ENCODE data around the gene CDC16.
"Not testable (repeated sequence)": the region's sequence is repeated elsewhere in the genome, so short reads cannot be mapped to it uniquely, and the experiment has no call there.

The CDC16 gene

GRCh38 chr13:114228176-114228575 lies 6.5 kb upstream of the CDC16 start:
- no peak for DNase-seq (ENCODE audit: low read depth)

DNA sequence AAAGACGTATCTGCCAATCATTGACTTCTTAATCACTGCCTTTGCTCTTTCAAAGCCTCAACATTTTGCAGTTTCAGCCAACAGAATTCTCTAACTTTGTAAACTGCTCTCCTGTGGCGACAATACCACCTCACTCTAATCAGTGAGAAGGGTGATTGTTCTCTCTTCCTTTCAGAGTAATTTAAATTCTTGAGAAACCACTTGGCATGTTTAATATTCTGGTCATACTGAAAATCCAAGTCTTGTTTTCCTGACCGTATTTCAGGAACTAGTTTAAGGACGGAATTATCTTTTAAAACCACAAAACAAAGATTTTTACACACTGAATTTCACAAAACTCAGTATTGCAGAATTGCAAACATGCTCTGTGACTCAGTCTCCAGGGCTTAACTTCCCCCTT lies 5.2 kb upstream of the CDC16 start:
- DNase-seq (ENCODE audit: low read depth): no peak

- DNase-seq (ENCODE audit: low read depth): peak; percentile 45
Measured at GRCh38 chr13:114230117-114230516, 4.6 kb upstream of the CDC16 start.

DNA sequence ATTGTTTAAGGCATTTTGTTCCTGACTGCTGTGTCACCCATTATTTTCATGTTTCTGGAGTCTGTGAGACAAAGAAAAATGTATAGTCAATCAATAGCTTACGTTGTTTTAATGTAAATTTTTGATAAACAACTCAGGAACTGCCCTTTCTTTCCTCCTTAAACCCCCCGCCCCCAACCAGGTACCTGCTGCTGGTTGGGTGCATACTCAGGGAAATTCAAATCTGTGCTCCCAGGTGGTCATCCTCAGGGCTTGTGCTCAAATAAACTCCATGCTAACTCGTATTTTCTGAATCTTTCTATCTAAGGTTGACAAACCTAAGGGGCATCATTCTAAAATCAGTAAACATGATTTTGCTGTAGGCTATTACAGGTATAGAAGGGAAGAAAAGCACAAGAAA lies 4.1 kb upstream of the CDC16 start:
- no peak for DNase-seq (ENCODE audit: low read depth)

DNA sequence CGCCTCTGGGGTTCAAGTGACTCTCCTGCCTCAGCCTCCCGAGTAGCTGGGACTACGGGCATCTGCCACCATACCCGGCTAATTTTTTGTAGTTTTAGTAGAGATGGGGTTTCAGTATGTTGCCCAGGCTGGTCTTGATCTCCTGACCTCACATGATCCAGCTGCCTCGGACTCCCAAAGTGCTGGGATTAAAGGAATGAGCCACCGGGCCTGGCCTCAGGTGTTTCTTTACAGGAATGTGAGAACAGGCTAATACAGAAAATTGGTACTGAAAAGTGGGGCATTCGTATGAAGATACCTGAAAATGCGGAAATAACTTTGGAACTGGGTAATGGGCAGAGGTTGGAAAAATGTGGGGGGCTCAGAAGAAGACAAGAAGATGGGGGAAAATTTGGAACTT lies 2.8 kb upstream of the CDC16 start:
- no peak for DNase-seq (ENCODE audit: low read depth)

GRCh38 chr13:114234266-114234644 lies 442 bp upstream of the CDC16 start:
- no peak for DNase-seq (ENCODE audit: low read depth)

DNA sequence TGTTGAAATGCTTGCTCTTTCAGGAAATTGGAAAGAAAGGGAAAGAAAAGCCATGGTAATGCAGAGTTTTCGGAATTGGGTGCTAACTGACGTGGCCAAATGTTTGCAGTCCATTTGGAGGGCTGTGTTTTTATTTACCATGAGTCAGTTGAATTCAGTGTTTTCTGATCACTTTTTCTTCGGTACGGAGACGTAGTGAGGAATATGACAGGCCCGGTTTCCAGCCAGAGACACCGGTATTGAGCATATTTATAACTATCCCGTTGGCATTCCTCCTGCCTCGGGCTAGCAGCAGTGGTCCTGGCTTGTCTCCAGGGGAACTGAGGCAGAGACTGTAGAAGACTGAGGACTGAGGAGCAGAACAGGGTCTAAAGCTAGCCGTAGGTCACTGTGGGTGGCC lies 1.0 kb downstream of the CDC16 start:
- DNase-seq (ENCODE audit: low read depth): no peak

DNA sequence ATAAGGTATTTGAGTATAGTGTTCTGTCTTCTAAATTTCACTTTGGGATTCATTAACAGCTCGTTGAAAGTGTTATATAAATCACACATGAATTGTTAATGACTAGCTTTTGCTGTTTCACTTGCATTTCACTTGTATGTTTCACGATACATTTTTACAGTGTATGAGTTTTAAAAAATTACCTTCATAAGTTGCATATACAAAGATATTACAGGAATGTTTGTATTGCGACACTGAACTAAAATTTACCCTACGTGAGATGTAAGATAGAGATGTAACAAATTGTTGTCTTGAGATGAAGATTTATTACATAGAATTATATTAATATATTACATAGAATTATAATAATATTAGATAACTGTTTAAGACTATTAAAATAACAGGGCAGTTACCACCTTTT lies 1.5 kb downstream of the CDC16 start:
- no peak for DNase-seq (ENCODE audit: low read depth)

DNA sequence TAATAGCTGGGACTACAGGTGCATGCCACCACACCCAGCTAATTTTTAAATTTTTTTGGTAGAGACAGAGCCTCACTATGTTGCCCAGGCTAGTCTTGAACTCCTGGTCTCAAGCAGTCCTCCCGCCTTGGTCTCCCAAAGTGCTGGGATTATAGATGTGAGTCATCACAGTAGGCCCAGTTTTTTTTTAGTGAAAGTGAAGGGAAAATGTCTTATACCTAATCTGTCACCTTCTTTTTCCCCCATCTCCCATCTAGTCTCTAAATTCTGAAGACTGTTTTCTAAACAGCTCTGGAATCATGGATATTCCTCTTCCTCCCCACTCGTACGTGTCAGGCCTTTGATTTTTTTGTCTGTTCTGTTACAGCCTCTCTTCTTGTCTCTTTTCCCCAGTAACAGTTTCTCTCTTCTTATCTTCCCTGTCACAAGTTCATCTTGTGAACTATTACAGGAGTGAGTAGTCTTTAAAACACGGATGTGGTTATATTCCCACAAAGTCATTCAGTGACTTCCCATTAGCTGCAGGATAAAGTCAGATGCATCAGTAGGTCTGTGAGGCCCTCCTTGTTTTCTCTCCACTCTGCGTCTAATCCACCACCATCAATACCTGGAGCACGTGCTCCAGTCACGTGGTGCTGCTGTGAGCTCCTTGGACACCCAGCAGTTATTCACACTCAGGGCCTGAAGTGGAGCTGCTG lies 2.9 kb downstream of the CDC16 start:
- no peak for DNase-seq (ENCODE audit: low read depth)

DNA sequence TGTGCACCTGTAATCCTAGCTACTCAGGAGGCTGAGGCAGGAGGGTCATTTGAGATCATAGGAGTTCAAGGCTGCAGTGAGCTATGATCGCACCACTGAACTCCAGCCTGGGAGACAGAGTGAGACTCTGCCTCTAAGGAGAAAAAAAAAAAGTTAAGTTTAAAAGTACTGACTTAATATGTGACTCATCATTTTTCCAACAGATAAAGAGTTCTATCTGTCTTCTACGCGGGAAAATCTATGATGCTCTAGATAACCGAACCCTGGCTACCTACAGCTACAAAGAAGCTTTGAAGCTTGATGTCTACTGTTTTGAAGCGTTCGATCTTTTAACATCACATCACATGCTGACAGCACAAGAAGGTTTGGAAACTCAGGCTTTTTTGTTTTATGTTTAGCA lies 7.2 kb downstream of the CDC16 start:
- DNase-seq (ENCODE audit: low read depth): no peak

- no peak for DNase-seq (ENCODE audit: low read depth)
Measured at GRCh38 chr13:114243971-114244370, 9.3 kb downstream of the CDC16 start.

DNA sequence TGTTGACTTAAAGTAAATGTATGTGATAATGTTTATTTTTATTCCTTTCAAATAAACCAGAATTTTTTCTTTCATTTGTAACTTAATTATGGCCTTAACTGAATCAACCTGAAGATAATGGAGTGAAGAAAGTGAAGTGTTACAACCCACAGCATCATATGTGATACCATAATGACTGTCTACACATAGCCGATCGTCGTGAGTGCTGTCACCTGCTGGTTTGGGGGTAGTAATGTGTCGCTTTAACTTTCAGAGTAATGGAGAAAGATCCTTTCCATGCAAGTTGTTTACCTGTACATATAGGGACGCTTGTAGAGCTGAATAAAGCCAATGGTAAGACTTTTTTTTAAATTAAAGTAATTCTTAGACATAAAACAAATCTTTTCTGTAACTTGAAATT lies 9.9 kb downstream of the CDC16 start:
- no peak for DNase-seq (ENCODE audit: low read depth)

- peak; percentile 55 for DNase-seq (ENCODE audit: low read depth)
Measured at GRCh38 chr13:114248011-114248410, 13.3 kb downstream of the CDC16 start.

DNA sequence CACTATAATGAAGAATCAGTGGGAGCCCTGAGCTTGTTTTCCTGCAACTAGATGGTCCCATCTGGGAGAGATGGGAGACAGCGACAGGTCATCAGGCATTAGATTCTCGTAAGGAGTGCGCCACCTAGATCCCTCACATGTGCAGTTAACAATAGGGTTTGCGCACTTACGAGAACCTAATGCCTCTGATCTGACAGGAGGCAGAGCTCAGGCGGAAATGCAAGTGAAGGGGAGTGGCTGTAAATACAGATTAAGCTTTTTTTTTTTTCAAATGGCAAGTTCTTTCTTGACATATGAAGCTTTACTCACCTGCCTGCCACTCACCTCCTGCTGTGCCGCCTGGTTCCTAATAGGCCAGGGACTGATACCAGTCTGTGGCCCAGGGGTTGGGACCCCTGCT lies 14.4 kb downstream of the CDC16 start:
- no peak for DNase-seq (ENCODE audit: low read depth)

- DNase-seq (ENCODE audit: low read depth): not testable (repeated sequence)
Measured at GRCh38 chr13:114251639-114252440, 17.1 kb downstream of the CDC16 start.

- no peak for DNase-seq (ENCODE audit: low read depth)
Measured at GRCh38 chr13:114256547-114256946, 21.9 kb downstream of the CDC16 start.

DNA sequence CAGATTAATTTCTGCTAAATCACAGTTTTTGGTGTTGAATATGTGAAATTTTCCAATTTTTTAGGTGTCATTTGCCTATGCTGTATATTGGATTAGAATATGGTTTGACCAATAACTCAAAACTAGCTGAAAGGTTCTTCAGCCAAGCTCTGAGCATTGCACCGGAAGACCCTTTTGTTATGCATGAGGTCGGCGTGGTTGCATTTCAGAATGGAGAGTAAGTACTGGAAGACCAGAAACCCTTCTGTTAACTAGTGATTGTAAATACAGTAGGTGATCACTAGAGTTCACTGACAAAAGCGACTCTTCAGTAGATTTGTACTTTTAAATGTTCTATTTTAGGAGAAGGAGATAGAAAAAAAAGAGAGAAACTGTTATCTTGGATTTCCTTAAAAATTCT lies 22.3 kb downstream of the CDC16 start:
- DNase-seq (ENCODE audit: low read depth): no peak

DNA sequence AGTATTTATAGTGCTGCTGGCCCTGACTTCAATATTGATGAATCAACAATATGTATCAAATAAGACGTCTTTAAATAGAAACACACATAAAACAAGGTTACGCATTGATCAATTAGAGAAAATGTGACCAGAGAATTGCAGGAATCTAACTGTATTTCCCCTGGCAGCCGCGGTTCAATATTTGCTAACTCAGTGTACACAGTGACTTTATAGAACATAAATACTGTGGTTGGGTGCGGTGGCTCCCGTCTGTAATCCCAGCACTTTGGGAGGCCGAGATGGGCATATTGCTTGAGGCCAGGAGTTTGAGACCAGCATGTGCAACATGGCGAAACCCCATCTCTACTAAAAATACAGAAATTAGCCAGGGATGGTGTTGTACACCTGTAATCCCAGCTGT lies 23.9 kb downstream of the CDC16 start:
- no peak for DNase-seq (ENCODE audit: low read depth)

DNA sequence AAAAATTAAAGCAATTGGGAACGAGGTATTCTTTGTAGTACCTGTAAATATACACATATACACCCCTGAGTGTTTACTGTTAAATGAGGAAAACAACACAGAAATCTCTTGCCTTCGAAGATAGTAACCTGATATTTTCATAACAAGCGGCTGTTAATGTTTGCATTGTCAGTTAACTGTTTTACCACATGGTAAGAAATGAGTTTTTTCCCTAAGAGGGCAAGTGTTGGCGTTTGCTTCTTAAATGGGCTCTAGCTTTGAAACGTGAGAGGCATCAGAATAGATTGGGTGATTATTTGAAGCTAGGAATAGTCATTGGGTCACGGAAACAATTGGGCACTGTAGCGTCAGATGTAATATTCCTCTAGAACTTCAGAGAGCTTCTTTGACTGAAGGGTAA lies 24.7 kb downstream of the CDC16 start:
- no peak for DNase-seq (ENCODE audit: low read depth)

DNA sequence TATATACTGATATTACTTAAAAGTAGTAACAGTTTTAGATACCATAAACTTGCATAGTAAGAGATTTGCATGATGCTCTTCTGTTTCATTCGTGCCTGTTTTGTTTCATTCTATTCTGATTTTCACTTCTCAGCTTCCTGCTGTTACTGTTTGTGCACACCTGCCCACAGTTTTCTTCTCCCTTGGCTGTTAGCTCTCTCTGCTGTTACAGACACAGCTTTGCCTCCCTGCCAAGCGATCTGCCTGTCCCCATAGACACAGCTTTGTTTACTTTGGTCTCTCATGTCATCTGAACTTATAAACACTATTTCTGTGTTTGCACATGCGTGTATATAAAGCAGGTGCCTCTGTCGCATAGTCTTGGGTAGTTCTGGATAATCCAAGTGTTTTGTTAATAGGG lies 25.3 kb downstream of the CDC16 start:
- DNase-seq (ENCODE audit: low read depth): no peak

- no peak for DNase-seq (ENCODE audit: low read depth)
Measured at GRCh38 chr13:114260814-114261213, 26.1 kb downstream of the CDC16 start.

DNA sequence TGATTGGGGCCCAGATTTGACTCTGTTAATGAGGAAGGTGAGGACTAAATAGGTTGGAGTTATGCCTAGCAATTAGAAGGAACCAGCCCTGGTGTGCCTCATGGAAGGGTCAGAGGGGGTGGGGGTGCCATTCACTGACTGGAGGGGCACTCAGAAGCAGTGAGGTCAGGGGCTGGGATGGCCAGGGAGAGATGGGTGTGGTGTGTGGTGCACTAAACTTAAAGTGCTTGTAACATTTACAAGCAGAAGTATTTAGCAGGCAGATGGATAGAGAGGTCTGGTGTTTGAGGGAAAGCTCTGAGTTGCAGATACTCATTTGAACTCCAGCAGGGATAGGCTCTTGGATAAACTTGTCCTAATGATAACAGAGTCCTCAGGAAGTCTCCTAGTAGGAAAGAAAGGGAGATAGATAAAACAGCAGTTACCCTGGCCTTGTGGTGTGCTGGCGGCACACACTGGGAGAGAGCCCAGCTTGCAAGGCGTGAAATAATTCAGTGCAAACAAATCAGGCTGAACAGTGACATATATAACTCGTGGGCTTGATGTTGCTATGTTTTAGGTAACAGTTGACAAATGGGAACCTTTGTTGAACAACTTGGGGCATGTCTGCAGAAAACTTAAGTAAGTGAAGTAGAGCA lies 26.8 kb downstream of the CDC16 start:
- no peak for DNase-seq (ENCODE audit: low read depth)

GRCh38 chr13:114263578-114263977 lies 28.9 kb downstream of the CDC16 start:
- DNase-seq (ENCODE audit: low read depth): no peak

Measured in iris pigment epithelial cell (primary cell).